Measurements from ENCODE around the gene ZNRF1. TPM values are rescaled to one million over a fixed set of nuclear protein-coding genes. Genes with fewer than 3 reads are reported as not detected.

The ZNRF1 gene
- total and polyA plus RNA-seq, 4 donors: 7.9 to 10.9 (median 9.2) TPM

DNA sequence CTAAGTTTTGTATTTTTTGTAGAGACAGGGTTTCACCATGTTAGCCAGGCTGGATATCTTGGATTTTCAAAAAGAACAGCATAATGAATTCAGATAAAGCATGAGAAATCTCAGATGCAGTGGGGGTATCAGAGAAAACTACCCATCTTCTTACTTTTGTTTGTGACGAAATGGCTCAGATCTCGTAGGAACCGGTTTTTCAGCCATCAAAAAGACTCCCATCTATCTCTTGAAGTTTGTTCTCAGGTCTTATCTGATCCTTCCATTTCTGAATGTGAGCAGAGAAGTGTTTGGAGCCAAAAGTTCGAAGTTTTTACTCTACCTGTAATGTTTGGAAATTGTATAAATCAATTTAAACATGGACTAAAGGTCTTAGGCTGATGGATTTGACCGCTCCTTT, 60.6 kb downstream of the ZNRF1 start:
- WGBS: 77% methylated on average over 5 of the region's 5 CpGs
- Histone ChIP-seq H3K4me3 (ENCODE audit: low read depth in 1 of 3, low read length in 3 of 3) (no peak overlapping the region), H3K9me3 (ENCODE audit: control insufficient read depth in 4 of 4, low read length in 3 of 4) (no peaks in the 10 kb centered on the region), H3K27me3 (ENCODE audit: control insufficient read depth in 4 of 4, insufficient read depth in 4 of 4, low read length in 3 of 4) (no peaks in the 10 kb centered on the region), H3K27ac (ENCODE audit: low read depth in 1 of 2, low read length in 2 of 2) (no peak overlapping the region), H3K9ac (ENCODE audit: low read depth in 1 of 2, low read length in 2 of 2) (no peak overlapping the region), H3K4me1 (ENCODE audit: control insufficient read depth in 4 of 4, insufficient read depth in 4 of 4, low read length in 3 of 4) (peaks cover 12 to 34% (median 23%) of the 10 kb centered on the region in 4 donors), H3K36me3 (ENCODE audit: control insufficient read depth in 4 of 4, insufficient read depth in 3 of 4, low read depth in 1 of 4, low read length in 3 of 4) (no peaks in the 10 kb centered on the region)
- TF ChIP-seq RXRA (IDR thresholded peaks at IDR 0.05) (no peak), TAF1 (conservative IDR thresholded peaks at IDR 0.05) (no peak), FOXA1 (IDR thresholded peaks at IDR 0.05) (no peak), HNF4A (conservative IDR thresholded peaks at IDR 0.05) (no peak), RAD21 (IDR thresholded peaks at IDR 0.05) (no peak), GABPA (IDR thresholded peaks at IDR 0.05 in 1 of 2, conservative IDR thresholded peaks at IDR 0.05 in 1 of 2) (no peak), YY1 (IDR thresholded peaks at IDR 0.05) (no peak), EGR1 (IDR thresholded peaks at IDR 0.05; ENCODE audit: low read depth in 2 of 2) (no peak)
- TF ChIP-seq, protein P1, sequence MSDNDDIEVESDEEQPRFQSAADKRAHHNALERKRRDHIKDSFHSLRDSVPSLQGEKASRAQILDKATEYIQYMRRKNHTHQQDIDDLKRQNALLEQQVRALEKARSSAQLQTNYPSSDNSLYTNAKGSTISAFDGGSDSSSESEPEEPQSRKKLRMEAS (IDR thresholded peaks at IDR 0.05): no peak
- TF ChIP-seq, protein P2, sequence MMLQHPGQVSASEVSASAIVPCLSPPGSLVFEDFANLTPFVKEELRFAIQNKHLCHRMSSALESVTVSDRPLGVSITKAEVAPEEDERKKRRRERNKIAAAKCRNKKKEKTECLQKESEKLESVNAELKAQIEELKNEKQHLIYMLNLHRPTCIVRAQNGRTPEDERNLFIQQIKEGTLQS (IDR thresholded peaks at IDR 0.05): no peak
- no peak for DNase-seq (ENCODE audit: low spot score)

DNA sequence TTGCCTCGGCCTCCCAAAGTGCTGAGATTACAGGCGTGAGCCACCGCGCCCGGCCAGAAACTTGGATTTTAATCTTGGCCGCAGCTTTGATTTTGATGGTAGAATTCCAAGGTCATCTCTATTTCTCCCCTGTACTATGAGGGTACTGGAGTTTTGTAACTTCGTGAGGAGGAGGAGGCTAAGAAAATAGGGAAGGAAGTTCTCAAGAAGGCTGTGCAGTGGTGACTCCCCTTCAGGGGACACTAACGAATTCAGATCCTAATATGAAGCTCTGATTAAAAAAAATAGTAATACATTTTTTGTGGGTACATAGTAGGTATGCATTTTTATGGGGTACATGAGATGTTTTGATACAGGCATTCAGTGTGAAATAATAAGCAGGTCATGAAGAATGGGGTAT, 61.9 kb downstream of the ZNRF1 start:
- no peak overlapping the region for H3K4me3 ChIP-seq (ENCODE audit: low read depth in 1 of 3, low read length in 3 of 3)
- no peak overlapping the region for H3K27ac ChIP-seq (ENCODE audit: low read depth in 1 of 2, low read length in 2 of 2)

More for the DNA sequence above, 61.9 kb downstream of the ZNRF1 start:
- TF ChIP-seq HNF4G (IDR thresholded peaks at IDR 0.05) (no peak), JUND (IDR thresholded peaks at IDR 0.05) (no peak), SP1 (IDR thresholded peaks at IDR 0.05) (no peak), YY1 (IDR thresholded peaks at IDR 0.05) (no peak), RAD21 (IDR thresholded peaks at IDR 0.05) (no peak), NR2F2 (IDR thresholded peaks at IDR 0.05) (no peak), GABPA (IDR thresholded peaks at IDR 0.05 in 1 of 2, conservative IDR thresholded peaks at IDR 0.05 in 1 of 2) (no peak), FOXA1 (IDR thresholded peaks at IDR 0.05) (no peak), TAF1 (conservative IDR thresholded peaks at IDR 0.05) (no peak), HNF4A (conservative IDR thresholded peaks at IDR 0.05) (no peak), FOXA2 (IDR thresholded peaks at IDR 0.05) (no peak), EGR1 (IDR thresholded peaks at IDR 0.05; ENCODE audit: low read depth in 2 of 2) (no peak), RXRA (IDR thresholded peaks at IDR 0.05) (no peak)
- TF ChIP-seq, protein P3, sequence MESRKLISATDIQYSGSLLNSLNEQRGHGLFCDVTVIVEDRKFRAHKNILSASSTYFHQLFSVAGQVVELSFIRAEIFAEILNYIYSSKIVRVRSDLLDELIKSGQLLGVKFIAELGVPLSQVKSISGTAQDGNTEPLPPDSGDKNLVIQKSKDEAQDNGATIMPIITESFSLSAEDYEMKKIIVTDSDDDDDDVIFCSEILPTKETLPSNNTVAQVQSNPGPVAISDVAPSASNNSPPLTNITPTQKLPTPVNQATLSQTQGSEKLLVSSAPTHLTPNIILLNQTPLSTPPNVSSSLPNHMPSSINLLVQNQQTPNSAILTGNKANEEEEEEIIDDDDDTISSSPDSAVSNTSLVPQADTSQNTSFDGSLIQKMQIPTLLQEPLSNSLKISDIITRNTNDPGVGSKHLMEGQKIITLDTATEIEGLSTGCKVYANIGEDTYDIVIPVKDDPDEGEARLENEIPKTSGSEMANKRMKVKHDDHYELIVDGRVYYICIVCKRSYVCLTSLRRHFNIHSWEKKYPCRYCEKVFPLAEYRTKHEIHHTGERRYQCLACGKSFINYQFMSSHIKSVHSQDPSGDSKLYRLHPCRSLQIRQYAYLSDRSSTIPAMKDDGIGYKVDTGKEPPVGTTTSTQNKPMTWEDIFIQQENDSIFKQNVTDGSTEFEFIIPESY (IDR thresholded peaks at IDR 0.05): no peak
- TF ChIP-seq, protein P4, sequence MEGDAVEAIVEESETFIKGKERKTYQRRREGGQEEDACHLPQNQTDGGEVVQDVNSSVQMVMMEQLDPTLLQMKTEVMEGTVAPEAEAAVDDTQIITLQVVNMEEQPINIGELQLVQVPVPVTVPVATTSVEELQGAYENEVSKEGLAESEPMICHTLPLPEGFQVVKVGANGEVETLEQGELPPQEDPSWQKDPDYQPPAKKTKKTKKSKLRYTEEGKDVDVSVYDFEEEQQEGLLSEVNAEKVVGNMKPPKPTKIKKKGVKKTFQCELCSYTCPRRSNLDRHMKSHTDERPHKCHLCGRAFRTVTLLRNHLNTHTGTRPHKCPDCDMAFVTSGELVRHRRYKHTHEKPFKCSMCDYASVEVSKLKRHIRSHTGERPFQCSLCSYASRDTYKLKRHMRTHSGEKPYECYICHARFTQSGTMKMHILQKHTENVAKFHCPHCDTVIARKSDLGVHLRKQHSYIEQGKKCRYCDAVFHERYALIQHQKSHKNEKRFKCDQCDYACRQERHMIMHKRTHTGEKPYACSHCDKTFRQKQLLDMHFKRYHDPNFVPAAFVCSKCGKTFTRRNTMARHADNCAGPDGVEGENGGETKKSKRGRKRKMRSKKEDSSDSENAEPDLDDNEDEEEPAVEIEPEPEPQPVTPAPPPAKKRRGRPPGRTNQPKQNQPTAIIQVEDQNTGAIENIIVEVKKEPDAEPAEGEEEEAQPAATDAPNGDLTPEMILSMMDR (IDR thresholded peaks at IDR 0.05; ENCODE audit: low read depth, low read length, missing input control): no peak
- TF ChIP-seq, protein P2 (IDR thresholded peaks at IDR 0.05): no peak
- TF ChIP-seq, protein P1 (IDR thresholded peaks at IDR 0.05): no peak
- TF ChIP-seq, protein P5, sequence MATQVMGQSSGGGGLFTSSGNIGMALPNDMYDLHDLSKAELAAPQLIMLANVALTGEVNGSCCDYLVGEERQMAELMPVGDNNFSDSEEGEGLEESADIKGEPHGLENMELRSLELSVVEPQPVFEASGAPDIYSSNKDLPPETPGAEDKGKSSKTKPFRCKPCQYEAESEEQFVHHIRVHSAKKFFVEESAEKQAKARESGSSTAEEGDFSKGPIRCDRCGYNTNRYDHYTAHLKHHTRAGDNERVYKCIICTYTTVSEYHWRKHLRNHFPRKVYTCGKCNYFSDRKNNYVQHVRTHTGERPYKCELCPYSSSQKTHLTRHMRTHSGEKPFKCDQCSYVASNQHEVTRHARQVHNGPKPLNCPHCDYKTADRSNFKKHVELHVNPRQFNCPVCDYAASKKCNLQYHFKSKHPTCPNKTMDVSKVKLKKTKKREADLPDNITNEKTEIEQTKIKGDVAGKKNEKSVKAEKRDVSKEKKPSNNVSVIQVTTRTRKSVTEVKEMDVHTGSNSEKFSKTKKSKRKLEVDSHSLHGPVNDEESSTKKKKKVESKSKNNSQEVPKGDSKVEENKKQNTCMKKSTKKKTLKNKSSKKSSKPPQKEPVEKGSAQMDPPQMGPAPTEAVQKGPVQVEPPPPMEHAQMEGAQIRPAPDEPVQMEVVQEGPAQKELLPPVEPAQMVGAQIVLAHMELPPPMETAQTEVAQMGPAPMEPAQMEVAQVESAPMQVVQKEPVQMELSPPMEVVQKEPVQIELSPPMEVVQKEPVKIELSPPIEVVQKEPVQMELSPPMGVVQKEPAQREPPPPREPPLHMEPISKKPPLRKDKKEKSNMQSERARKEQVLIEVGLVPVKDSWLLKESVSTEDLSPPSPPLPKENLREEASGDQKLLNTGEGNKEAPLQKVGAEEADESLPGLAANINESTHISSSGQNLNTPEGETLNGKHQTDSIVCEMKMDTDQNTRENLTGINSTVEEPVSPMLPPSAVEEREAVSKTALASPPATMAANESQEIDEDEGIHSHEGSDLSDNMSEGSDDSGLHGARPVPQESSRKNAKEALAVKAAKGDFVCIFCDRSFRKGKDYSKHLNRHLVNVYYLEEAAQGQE (IDR thresholded peaks at IDR 0.05): no peak
- Histone ChIP-seq H3K27me3 (ENCODE audit: control insufficient read depth in 4 of 4, insufficient read depth in 4 of 4, low read length in 3 of 4) (no peaks in the 10 kb centered on the region), H3K36me3 (ENCODE audit: control insufficient read depth in 4 of 4, insufficient read depth in 3 of 4, low read depth in 1 of 4, low read length in 3 of 4) (no peaks in the 10 kb centered on the region), H3K4me1 (ENCODE audit: control insufficient read depth in 4 of 4, insufficient read depth in 4 of 4, low read length in 3 of 4) (peaks cover 7 to 32% (median 24%) of the 10 kb centered on the region in 4 donors), H3K9me3 (ENCODE audit: control insufficient read depth in 4 of 4, low read length in 3 of 4) (no peaks in the 10 kb centered on the region), H3K9ac (ENCODE audit: low read depth in 1 of 2, low read length in 2 of 2) (no peak overlapping the region)
- no peak for DNase-seq (ENCODE audit: low spot score)
- WGBS: 80% methylated on average over 8 of the region's 8 CpGs
